IPS-11a (cell line): ENCODE data around the gene FAM193A.

ENCODE experiments used
- H3K4me3 ChIP-seq: one replicate; pipeline ENCODE4 v1.5.1; 2013; ENCODE audit warnings: low read depth, low read length, control low read depth

The FAM193A gene

DNA sequence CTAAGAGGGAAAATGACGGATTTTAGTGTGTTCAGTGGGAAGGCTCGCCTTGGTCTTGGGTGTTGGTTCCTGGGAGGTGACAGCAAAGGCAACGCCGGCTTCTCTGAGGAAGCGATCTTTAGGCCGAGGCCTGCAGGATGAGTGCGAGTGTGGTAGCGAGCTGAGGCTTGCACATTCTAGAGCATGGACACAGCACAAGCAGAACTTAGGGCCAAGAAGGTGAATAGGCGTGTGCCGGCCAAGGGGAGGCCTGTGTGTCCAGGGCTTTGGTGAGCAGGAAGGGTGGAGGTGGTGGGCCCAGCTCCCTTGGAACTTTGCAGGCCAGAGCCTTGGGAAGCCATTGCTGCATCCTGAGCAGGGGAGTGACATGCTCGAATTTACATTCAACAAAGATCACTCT is 151.8 kb downstream of the FAM193A start:
- H3K4me3 ChIP-seq: no peak overlapping the region

DNA sequence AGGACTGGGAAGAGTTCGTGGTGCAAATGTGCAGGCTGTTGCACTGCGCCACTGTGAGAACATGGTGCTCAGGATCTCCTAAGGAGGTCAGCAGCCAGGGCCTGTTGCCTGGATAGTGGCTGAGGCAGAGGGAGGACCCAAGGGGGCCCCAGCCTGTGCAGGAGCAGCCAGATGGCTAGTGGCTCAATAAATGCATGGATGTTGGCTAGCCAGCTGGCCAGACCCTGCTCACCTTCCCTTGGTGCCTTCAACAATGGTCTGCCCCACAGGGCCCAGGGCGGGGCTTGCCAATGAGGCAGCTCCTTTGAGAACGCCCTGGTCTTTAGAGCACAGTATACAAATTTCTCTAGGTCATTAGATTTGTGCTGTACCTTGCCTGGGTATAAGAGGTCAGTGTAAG is 152.2 kb downstream of the FAM193A start:
- H3K4me3 ChIP-seq: no peak overlapping the region

DNA sequence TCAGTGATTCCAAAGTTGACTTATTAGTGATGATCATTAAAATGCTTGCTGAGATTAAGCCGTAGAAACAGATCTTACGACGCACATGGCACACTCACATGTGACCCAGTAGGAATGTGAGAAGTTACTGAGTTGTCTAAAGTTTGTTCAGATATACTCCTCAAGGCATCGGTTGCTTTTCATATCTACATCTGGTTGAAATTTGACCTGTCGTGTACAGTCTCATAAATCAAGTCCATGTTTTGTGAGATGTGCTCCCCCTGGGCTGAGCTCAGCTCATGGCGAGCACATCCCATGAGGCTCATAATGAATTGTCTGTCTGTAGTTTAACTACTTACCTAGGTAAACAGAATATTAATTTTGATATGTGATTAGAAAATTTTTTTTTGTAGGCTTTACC is 152.7 kb downstream of the FAM193A start:
- H3K4me3 ChIP-seq: no peak overlapping the region

DNA sequence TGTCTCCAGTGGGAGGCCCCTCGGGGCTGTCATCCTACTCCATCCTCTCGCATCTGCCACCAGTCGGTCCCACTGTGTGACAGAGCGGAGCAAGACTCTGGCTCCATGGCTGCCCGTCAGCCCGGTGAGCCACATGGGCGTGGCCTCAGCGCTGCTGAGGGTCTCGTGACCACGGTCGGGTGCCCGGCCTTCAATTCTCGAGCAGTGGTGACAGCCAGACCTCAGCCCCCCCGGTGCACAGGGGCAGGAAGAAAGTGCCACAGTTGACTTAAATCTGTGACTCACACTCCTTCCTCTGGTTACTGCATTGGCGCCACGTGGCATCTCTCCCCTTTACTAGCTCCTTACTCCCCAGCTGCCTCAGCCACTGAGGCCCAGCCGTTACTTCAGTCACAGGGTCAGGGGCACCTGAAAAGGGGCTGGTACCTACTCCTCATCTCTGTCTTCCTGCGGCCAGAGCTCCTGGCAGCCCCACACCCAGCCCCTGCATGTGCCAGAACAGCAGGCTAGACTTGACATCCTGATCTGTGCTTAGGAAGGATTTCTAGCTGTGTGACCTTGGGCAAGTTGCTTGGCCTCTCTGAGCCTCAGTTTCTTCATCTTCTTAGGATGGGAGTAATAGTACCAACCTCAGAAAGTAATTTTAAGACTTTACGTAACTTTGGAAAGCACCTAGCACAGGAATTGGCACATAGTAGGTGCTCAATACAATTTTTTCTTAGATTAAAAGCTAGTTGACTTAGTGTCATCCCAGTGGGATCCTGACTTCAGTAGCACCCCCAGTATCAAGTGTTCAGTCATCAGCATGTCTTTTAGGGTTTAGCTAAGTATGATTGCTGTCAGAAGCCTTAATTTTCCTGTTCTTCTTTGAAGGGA is 153.6 kb downstream of the FAM193A start:
- no peak overlapping the region for H3K4me3 ChIP-seq

DNA sequence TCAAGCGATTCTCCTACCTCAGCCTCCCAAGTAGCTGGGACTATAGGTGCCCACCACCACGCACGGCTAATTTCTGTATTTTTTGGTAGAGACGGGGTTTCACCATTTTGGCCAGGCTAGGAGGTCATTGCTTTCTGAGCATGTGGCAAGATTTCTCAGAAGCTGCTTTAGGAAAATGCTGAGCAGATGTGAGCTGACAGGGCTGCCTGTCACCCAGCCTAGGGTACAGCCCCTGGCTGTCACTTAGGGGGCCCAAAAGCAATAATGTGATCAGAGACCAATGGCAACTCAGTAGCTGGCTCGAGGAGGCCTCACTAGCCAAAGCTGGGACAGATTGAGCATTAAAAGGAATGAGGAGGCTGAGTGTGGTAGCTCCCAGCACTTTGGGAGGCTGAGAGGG is 154.9 kb downstream of the FAM193A start:
- no peak overlapping the region for H3K4me3 ChIP-seq

DNA sequence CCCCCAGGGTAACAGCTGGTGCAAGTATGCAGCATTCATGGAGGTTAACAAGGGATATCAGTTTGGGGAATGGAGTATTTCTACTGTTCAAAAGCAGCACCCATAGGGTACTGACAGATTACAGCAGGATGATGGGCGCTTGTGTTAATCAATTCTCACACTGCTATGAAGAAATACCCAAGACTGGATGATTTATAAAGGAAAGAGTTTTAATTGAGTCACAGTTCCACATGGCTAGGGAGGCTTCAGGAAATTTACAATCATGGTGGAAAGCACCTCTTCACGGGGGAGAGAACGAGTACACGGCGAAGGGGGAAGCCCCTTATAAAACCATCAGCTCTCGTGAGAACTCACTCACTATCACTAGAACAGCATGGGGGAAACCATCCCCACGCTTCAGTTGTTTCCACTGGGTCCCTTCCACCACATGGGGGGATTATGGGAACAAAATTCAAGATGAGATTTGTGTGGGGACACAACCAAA is 155.5 kb downstream of the FAM193A start:
- H3K4me3 ChIP-seq: no peak overlapping the region

DNA sequence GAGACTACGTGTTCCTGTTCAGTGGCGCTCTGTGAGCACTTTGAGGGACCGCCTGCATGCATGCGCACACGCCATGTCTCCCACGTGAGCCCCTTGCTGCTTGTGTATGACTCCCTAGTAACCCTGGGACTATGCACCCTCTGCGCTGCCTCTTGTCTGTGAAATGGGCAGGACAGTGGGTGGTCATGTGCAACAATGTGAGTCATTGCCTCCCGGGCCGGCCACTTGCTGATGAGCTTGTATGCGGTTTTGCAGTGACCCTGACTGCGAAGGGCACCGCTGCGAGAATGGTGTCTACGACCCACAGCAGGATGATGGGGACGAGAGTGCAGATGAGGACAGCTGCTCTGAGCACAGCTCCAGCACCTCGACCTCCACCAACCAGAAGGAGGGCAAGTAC is 158.2 kb downstream of the FAM193A start:
- H3K4me3 ChIP-seq: no peak overlapping the region

DNA sequence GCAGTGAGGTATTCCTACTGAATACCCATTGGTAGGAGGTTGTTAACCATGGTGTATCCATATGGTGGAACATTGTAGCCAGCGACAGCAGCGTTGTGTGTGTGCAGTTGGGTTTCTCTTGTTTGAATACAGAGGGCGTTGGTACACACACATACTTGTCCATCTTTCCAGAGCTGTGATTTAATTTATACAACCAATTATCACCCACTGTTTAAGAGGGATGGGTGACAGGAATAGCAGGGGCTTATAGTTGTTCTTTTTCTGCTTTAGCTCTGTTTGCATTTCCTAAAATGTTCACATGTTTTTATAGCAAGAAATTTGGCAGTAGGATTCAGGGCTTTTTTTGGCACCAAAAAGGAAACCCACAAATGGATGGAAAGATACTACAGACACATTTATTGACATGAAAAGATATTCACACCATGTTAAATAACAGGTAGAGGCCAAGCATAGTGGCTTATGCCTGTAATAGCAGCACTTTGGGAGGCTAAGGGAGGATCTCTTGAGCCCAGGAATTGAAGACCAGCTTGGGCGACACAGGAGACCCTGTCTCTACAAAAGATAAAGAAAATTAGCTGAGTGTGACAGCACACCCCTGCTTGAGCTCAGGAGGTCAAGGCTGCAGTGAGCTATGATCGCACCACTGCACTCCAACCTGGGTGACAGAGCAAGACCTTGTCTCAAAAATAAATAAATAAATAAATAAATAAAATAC is 159.1 kb downstream of the FAM193A start:
- H3K4me3 ChIP-seq: no peak overlapping the region

DNA sequence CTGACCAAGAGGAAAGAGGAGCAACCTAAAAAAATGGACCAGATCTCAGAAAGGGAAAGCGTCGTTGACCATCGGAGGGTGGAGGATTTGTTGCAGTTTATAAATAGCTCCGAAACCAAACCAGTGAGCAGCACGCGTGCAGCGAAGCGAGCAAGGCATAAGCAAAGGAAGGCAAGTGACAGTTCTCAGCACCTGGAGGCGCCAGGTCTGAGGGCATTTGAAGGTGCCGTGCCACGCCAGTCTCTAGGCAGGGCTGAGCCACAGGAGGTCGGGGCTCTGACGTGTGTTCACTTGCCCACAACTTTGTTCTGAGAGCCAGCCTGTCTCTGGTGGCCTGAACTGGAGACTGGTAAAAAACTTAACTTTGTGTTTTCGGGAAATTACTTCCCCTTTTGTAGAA is 160.0 kb downstream of the FAM193A start:
- no peak overlapping the region for H3K4me3 ChIP-seq

DNA sequence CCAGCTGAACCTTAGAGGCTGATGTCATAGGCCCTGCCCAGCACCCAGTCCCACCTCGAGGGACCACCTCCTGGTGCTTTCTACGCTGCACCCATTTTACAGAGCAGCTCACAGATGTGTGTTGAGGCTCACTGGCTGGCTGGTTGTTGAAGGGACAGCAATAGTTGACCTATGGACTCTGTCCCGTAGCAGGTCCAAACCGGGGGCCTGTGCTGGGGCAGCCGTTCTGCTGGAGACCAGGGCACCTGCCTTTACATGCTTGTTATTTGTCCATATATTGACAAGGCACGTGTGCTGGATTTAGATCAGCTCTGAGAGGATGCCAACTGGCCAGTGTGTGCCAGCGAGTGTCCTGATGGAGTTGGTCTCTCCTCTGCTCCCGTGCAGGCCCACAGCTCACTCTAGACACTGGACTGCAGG is 161.6 kb downstream of the FAM193A start:
- no peak overlapping the region for H3K4me3 ChIP-seq

DNA sequence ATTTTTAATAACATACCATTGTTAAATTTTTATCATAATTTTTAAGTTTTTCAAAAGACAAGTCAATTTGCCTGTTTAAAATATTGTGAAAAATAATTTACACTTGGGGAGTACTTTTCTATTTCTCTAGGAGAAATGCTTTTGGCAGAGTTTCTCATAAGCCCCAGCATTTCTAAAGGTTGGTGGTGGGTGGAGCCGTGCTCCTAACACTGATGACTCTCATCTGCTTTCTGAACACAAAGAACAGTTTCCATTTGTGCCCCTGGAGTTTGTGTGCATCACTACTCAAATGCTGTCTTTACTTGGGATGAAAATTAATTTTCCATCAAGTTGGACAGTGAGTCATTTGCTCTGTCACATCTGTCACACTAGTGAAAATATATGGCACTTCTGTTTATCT is 162.1 kb downstream of the FAM193A start:
- H3K4me3 ChIP-seq: no peak overlapping the region

DNA sequence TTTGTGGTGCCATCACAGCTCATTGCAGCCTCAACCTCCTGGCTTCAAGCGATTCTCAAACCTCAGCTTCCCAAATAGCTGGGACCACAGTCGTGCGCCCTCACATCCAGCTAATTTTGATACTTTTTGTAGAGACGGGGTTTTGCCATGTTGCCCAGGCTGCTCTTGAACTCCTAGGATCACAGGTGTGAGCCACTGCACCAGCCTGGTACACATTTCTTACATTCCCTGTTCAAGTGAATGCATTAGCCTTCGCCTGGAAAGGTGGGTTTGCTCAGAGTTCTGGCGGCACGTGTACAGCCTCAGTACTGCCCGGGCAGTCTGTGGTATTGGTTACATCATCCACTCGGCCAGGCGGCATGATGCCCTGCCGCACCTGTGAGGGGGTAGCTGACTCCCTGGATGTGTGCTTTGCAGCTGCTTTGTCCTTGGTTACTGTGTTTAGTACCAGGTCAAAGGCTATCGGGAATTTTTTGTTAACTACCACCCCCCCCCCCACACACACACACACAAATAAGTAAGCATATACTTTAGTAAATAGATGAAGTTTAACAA is 162.6 kb downstream of the FAM193A start:
- H3K4me3 ChIP-seq: no peak overlapping the region

DNA sequence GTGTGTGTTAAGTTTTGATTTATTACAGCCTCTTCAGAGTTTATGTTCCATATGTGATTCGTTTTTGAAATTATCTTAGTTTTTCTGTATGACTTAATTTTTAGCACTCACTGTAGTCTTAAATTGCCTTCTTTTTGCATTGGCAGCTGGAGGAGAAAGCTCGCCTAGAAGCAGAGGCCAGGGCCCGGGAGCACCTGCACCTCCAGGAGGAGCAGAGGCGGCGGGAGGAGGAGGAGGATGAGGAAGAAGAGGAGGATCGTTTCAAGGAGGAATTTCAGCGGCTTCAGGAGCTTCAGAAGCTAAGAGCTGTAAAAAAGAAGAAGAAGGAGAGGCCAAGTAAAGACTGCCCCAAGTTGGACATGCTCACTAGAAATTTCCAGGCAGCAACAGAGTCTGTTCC is 163.1 kb downstream of the FAM193A start:
- no peak overlapping the region for H3K4me3 ChIP-seq

DNA sequence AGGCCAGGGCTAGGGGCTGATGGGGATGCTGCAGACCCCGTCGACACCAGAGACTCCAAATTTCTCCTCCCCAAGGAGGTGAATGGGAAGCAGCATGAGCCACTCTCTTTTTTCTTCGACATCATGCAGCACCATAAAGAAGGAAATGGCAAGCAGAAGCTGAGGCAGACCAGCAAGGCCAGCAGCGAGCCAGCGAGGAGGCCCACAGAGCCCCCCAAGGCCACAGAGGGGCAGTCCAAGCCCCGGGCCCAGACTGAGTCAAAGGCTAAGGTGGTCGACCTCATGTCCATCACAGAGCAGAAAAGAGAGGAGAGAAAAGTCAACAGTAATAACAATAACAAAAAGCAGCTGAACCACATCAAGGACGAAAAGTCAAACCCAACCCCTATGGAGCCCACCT is 163.6 kb downstream of the FAM193A start:
- H3K4me3 ChIP-seq: no peak overlapping the region

DNA sequence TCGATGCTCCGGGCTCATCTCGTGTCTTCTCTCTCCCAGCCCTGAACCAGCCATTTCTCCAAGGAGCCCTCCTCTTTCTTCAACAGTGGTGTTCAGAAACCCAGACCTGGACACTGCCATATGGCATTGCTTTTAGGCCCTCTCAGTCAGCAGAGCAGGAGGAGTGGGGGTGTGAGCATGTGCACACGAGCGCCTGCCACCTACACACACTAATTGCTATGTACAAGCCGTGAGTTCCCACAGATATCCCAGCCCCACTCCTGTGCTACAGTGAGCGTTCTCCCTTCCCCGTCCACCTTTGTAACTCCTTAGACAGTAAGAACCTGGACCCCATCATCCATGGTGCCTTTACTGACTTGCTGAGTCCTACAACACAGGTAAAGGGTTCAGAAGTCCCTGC is 165.9 kb downstream of the FAM193A start:
- no peak overlapping the region for H3K4me3 ChIP-seq

DNA sequence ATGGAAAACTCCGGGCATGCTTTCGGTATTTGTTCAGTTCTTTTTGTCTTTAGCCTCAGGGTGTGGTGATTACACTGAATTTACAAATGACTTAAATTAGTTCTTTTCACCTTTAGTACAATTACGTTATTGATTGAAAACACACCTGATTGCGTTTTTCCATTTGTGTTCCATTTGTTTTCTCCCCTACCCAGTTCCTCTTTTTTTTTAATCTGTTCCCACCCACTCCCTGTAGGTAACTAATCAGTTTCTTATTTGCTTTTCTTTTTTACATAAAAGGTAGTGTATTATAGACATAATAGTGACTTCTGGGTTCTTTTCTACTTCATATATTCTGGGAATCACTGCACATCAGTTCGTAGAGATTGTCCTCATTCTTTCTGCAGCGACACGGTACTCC is 166.3 kb downstream of the FAM193A start:
- no peak overlapping the region for H3K4me3 ChIP-seq

DNA sequence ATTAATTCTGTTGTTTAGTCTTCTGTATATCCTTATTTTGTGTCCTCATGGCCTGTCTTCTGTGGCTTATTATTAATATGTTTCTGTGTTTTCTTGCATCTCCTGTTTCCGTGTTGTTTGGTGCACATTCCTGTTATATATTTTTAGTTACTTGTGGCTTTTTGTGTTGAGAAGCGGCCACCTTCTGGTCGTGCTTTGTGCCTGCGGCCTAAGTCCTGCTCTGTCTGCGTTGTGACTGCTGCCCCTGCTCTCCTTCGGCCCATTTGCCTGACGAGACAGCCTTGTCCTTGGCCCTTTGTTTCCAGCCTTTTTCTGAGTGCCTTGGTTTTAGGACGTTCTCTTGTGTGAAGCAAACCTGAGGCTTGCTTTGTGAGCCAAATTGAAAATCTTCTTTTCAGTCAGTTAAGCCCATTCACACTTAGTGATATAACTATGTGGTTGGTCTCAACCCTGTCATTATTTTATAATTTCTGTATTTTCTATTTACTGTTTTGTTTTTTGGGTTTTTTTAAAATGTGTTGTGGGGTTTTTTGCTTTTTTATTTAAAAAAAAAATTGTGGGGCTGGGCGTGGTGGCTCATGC is 175.9 kb downstream of the FAM193A start:
- H3K4me3 ChIP-seq: no peak overlapping the region

DNA sequence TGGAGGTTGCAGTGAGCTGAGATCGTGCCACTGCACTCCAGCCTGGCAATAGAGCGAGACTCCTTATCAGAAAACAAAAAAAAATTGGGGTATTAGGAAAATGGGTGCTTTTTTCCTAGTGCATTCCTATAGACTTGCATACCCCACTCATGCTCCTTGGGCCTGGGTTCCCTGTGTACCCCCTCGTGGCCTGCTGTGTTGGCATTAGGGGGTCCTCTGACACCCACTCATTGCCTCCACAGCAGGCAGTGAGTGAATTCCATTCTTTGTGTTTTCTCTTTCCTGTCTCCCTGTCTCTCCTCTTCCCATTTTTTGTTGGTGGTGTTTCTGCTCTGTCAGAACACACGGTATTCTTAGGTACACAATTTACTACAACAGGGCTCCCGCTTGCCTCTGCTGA is 176.9 kb downstream of the FAM193A start:
- no peak overlapping the region for H3K4me3 ChIP-seq

DNA sequence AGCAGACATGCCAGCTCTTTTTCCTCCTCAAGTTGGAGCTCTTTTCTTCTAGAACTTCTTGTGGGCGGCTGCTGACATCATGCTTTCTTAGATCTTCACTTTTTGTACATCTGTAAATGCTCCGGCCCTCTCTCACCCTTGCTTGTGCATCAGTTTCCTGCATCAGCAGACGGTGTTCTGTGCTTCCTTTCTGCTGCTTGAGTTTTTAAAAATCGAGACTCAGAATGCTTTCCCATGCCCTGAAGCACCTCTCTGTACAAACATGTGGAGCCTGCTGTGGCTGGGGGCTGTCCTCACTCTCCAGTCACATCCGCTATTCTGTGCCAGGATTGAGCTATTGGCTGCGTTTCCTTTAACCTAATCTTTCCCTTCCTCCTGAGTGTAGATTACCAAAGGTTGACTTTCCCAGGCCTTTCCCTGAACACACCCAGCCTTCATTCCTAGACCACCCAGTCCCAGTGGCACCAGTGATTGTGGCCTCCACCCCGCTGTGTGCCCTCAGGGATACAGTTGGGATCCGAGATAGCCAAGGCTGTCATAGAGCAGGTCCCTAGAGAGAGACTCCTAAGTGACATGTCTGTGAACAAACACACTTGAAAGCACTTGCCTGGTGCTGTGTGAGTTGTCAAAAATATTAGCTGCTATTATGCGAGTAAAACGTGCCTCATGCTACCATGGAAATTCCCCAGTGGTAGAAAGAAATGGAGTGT is 177.8 kb downstream of the FAM193A start:
- no peak overlapping the region for H3K4me3 ChIP-seq

DNA sequence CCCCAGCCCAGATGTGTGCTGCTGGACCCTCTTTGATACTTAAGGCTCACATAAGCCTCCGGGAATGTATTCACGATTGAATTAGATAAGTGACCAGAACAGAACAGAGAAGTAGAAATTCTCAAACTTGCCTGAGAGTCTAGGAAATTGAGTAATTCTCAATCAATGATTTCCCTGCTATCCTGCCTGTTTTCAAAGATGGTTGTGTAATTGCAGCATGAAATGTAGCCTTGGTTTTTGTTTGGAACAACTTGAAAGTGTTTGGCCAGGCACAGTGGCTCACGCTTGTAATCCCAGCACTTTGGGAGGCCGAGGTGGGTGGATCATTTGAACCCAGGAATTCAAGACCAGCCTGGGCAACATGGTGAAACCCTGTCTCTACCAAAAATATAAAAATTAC is 178.5 kb downstream of the FAM193A start:
- no peak overlapping the region for H3K4me3 ChIP-seq

DNA sequence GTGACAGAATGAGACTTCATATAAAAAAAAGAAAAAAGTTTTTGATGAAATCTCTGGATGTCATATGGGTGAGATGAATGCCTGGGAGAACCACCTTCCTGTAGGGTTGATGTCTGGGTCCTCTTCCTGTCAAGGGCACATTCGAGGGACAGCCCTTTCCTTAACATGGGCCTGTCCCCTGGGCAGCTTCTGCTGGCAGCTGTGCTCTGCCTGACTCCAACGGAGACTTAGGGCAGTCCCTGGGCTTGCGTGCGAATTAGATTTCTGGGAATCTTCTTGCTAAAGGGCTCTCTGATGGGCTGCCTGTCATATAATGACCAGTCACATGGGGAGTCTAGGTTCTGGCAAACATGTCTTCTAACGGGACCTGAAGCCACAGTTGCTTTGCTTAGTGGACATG is 179.0 kb downstream of the FAM193A start:
- H3K4me3 ChIP-seq: no peak overlapping the region
